Cardiac fibroblast (primary cell): ENCODE measurements around the gene LRP5.

Source experiments
- DNase-seq, 2 donors: peaks; one replicate each; pipeline versions ENCODE4 v3.0.0 to v3.0.0-alpha.2; 2010; ENCODE audit warnings: low read depth in 2 of 2
- H3K4me3 ChIP-seq, 2 donors: replicated peaks in 1 of 2; 1 replicate in 1 of 2; 2 replicates in 1 of 2; pipeline ENCODE4 v1.5.1; 2011; ENCODE audit warnings: low read depth in 2 of 2, low read length in 2 of 2, mild to moderate bottlenecking in 2 of 2, moderate library complexity in 1 of 2
- CTCF ChIP-seq: IDR thresholded peaks from one replicate; pipeline ENCODE4 v1.5.1; 2011; ENCODE audit warnings: low read depth, mild to moderate bottlenecking, low read length, inconsistent platforms

LRP5 gene

GRCh38 chr11:68414496-68415221 lies 102.3 kb downstream of the LRP5 start:
- H3K4me3 ChIP-seq: no peak overlapping the region
- TF ChIP-seq CTCF: no peak
- no peak for DNase-seq

GRCh38 chr11:68416070-68416578 lies 103.7 kb downstream of the LRP5 start:
- DNase-seq: no peak
- no peak for TF ChIP-seq CTCF

GRCh38 chr11:68418648-68419047 lies 106.3 kb downstream of the LRP5 start:
- TF ChIP-seq CTCF: no peak
- no peak for DNase-seq

More at GRCh38 chr11:68416070-68416578, 103.7 kb downstream of the LRP5 start:
- no peak overlapping the region for H3K4me3 ChIP-seq

GRCh38 chr11:68420171-68420570 lies 107.8 kb downstream of the LRP5 start:
- no peak for TF ChIP-seq CTCF
- no peak overlapping the region for H3K4me3 ChIP-seq
- DNase-seq: no peak

More at GRCh38 chr11:68418648-68419047, 106.3 kb downstream of the LRP5 start:
- H3K4me3 ChIP-seq: no peak overlapping the region

- no peak overlapping the region for H3K4me3 ChIP-seq
- DNase-seq: no peak
- no peak for TF ChIP-seq CTCF
Observed at GRCh38 chr11:68423481-68423880, 111.1 kb downstream of the LRP5 start.

- DNase-seq: no peak
- no peak overlapping the region for H3K4me3 ChIP-seq
- no peak for TF ChIP-seq CTCF
Observed at GRCh38 chr11:68424101-68424632, 111.8 kb downstream of the LRP5 start.
